Fibroblast of skin of back (primary cell): ENCODE data around the gene FNIP2.
"Not testable (repeated sequence)": the region's sequence is repeated elsewhere in the genome, so short reads cannot be mapped to it uniquely, and the experiment has no call there.

ENCODE experiments used
- DNase-seq: peaks from one replicate; pipeline ENCODE4 v3.0.0-alpha.2; 2013

FNIP2 gene

DNA sequence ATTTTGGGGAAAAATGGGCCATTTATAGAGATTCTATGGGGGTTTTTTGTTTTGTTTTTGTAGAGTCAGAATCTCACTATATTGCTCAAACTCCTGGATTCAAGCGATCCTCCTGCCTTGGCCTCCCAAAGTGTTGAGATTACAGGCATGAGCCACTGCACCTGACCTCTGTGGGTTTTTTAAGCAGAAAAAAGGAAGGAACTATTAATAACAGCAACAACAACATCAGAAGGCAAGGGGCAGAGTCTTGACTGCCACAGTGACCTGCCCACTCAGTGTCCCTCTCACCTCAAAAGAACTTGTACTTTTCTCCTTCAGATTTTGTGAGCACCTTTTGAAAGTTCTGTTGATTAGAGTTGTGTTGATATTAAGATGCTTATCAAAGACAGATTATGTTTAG lies 48.1 kb downstream of the FNIP2 start:
- DNase-seq = no peak

DNA sequence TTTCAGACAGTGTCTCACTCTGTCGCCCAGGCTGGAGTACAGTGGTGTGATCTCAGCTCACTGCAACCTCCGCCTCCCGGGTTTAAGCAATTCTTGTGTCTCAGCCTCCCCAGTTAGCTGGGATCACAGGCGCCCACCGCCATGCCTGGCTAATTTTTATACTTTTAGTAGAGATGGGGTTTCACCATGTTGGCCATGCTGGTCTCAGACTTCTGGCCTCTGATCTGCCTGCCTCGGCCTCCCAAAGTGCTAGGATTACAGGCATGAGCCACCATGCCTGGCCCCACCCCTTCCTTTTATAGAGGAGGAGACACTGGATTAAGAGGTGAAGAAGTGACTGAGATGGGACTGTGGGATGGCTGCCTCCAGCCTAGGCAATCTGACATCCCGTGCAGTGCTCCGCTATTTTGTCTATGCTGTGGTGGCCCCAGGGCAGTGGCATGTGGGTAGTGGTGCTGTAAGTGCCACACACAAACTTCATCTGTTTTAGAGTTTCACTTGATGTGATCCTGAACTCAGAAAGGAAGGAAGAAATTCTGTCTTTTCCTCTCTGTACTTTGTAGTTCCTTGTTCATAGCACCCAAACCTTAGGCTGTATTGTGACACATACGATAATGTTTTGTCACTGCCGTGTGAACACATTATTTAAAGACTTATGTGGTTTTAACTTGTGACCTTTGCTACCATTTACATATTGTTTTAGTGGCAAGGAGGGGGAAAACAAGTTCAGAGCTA lies 48.9 kb downstream of the FNIP2 start:
- DNase-seq = peak; percentile 40

DNA sequence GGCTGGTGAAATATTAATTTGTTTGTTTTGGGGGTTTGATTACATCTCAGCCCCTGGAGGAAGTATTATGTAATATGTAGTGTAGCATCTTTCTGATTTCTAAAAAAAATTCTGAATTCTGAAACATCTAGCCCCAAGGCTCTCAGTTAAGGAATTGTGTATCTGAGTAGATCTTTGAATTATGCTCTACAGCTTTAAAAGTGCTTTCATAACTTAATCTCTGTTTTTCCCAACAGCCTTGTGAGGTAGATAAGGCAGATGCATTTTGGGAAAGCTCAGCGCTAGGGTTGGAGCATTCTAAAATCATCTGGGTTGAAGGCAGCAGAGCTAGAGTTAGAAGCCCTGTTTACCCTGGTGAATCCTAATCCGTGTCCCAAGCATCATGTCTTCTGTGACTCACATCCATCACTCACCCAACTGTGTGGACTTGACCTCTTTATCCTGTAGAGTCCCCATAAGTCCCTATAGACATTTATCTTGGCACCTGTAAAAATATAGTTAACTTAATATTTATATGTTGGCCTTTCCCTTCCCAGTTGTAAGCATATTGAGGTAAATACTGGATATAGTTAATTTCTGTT lies 49.8 kb downstream of the FNIP2 start:
- DNase-seq = no peak

DNA sequence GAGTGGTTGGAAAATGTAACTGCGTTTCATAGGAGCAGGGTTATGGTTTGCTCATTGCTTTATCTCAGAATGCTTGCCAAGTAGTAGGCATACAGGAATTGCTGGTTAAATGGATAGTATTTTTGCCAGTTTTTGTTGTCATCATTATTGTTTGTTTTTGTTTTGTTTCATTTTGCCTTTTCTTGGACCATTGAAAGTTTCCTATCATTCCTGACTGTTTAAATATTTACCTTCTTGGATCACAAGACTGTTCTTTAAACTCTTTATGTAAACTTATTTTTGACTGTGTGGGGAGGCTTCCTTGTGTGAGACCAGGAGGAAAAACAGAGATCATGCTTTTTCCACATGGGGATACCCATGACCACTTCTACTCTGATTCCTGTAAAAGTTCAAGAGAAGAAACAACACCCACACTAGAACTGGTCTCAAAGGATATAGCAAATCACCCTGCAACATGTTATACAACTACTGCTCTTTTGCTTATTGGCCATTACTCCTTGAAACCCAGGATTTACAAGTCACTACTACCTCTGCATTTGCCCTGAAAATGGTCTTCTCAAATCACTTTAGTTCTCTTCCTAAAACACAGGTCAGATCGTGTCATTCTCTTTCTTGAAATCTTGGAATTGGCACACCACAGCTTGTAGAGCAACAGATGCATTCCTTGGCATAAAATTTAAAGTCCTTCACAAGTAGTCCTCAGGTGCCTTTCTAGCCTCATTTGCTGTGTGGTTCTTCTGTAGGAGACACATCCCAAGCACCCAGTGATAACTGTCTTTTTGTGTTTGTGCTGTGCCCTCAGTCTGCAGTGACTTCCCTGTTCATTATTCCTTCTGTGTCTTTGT lies 51.3 kb downstream of the FNIP2 start:
- DNase-seq = no peak

DNA sequence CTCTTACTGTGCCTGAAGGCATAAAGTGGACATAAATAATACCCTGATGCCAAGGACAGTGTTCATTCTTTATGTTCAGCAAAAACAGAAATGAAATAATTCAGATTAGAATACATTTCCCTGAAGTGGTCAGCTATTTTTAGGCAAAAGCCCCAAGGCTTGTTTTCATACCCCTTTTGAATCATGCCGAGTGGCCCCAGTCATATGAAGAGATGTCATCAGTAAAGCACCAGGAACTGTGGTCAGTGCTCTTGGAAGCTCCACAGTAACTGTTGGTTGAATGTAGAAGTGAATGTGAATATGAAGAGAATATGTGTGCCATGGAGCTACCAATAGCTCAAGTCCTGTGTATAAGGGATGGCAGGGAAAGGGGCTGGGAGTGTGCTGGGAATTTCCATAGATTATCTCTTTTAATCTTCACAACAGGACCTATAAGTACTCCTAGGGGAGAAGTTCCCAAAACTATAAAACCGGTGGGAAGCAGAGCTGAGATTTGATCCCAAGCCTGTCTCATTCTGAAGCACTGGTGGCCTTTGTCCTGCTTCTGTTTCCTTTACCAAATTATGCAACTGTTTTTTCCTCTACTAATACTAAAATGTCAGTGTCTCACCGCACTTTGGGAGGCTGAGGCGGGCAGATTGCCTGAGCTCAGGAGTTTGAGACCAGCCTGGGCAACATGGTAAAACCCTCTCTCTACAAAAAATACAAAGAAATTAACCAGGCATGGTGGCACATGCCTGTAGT lies 52.6 kb downstream of the FNIP2 start:
- peak; percentile 86 for DNase-seq

DNA sequence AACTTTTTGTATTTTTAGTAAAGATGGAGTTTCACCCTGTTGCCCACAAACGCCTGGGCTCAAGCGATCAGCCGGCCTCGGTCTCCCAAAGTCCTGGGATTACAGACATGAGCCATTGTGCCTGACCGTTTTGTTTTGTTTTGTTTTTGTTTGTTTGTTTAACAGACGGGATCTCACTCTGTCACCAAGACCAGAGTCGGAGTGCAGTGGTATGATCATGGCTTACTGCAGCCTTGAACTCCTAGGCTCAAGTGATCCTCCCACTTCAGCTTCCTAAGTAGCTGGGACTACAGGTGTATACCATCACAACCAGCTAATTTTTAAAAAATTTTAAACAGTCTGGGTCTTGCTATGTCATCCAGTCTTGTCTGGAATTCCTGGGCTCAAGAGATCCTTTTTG lies 53.5 kb downstream of the FNIP2 start:
- no peak for DNase-seq

DNA sequence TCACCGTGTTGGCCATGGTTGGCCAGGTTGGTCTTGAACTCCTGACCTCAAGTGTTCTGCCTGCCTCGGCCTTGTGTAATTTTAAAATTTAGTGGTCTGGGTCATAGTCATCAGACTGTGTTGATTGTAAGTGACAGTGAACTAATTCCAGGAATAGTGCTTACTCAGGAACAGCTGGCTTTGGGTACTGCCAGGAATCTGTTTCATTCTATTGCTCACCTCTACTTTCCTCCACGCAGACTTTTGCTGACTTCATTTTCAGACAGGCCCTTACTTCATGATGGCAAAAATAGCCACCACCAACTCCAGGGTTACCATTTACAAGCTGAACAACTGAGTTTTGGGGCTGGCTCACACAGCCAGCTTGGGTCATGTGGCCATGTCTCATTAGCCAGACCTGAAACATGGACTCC lies 54.6 kb downstream of the FNIP2 start:
- peak; percentile 18 for DNase-seq

DNA sequence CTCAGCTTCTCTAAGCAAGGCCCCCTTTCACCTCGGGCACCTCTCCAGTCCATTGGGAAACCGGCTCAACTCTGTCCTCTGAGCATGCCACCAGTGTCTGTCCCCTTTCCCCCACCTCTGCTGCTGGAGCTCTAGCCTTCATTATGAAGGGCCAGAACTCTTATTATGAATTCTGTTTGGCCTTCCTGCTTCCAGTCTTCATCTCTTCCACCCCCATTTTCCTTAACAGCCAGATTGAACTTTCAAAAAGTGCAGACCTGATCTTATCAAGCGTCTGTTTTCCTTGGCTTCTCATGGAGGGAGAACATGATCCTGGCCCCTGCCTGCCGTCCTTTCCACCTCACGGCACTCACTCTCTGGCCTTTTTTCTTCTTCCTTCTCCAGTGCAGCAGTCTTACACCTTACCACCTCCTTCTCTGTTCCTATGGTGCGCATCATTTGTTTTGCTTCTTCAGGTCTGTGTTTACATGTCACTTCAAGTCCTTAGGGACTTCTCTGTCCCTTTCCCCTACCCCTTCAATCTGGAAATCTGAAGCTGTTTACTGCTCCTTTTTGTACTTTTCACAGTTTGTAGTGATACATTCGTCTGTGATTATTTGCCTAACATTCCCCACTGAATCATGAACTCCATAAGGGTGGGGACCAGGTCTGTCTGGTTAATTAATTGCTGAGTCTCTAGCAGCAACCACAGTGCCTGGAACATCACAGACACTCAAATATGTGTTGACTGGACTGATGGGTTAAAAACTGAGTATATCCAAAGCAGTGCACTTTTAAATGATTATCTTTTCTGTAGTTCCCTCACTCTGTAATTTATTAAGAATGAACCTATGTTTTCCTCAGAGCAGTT lies 55.8 kb downstream of the FNIP2 start:
- peak; percentile 25 for DNase-seq

DNA sequence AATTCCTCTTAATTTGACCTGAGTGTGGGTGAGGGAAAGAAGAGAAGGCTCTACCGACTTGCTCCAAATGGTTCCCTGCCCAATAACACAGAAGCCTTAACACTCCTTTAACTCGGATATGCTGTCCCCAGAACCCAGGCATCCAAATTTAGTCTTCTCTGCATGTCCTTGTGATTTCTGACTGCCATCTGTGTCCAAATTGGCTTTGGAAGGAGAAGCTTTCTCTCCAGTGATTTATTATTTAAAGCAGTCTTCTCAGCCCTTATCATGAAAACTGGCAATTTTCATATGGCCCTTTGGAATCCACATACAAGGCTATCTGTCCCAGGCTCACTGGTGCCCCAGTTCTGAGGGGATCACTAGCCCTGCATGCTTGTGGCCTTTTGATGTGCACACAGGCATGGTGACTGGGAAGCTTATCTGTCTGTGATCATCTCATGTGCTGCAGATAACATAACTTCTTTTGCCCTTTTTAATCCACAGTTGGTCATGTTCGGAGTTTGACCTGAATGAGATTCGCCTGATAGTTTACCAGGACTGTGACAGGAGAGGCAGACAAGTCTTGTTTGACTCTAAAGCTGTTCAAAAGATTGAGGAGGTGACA lies 56.7 kb downstream of the FNIP2 start:
- no peak for DNase-seq

DNA sequence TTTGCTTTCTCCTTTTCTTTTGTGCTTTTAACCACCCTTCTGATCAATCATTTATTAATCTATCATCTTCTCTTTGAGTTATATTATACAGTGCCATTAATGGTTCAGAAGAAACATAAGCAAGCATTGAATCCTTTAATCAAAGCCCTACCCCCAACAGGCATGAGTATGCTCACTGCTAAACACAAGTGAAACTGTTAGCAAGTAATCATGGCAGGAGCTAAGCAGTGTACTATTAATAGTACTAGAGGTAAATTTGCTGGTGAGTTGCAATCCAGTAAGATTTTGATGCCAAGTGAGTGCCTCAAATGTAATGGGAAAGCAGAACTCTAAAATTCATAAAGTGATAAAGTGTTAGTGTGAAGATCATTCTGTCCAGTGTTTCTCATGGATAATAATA lies 57.2 kb downstream of the FNIP2 start:
- DNase-seq = no peak

DNA sequence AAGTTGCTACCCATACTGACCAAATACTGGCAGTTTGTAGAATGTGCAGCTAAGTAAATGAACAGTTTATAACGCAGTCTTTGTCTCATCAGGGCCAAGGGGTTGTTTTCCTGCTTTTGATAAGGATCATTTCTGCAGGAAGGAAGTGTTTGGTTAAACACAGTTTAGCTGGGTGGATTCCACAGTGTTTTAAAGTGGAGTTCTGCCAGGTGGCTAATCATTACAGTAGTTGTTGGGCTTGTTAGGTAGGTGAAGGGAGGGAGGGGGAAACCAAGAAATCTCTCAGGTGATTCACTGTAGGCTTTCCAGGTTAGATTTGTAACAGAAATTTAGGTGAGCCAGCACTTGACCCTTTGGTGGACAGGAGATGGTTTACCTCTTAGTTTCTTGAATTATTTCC lies 58.1 kb downstream of the FNIP2 start:
- DNase-seq = no peak

DNA sequence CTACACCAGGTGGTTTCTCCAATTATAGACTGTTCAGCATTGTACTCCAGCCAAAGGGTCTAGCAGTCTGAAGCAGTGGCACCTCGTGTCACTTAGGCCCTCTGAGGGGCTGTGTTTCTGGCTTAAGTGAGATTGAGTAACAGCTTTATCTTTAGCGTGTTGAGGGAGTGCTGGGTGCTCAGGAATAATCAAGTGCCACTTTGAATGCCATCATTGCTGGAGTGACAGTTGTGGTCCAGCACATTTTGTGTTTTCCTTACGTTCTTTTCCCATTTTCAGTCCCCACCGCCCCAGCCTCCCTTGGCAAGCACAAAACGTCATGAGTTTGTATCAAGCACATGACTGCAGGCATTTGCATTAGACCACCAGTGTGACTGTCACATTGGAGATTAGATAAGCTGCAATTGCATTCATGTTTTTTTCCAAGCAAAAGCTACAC lies 58.7 kb downstream of the FNIP2 start:
- no peak for DNase-seq

DNA sequence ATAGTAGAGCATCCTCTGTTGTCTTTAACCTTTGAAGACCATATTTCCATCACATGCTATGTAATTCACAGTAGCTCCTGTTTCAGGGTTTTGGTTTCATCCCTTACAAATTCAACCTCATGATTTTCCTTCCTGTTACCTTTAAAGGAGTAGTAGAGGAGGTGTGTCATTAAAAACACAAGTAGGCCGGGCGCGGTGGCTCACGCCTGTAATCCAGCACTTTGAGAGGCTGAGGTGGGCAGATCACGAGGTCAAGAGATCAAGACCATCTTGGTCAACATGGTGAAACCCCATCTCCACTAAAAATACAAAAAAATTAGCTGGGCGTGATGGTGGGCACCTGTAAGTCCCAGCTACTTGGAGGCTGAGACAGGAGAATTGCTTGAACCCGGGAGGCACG lies 59.3 kb downstream of the FNIP2 start:
- DNase-seq = not testable (repeated sequence)

DNA sequence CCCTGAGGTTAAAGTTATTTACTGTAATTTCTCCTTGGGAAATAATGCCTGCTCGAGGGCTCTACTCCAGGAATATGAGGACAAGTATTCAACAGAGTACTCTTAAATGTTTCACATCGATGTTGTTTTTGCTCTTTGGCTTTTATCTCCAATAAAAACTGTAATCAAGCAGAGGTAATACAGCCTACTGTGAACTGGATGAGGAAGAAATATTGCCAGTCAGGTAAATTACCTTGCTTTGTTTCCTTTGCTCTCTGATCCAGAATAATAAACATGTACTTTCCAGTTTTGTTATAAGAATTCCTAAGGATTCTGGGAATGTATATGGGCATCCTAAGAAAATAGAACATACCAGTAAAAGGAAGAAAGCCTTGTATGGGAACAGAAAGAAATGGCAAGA lies 60.4 kb downstream of the FNIP2 start:
- DNase-seq = no peak

DNA sequence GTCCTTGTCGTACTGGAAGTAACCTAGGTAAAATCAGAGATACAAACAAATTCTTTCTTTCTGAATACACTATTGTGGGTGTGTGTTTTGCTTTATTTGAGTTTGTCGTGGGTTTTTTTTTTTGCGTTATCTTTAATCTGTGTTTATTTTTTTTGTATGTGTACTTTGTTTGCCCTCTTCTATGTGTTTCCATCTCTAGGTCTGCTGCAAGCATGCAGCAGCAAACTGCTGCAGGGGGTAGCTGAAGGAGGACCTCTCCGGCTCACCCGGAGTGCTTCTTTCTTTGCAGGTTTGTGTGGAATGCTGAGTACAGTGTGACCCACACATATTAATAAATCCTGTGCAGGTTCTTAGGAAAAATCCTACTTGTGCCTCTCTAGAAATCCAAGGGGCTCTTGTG lies 64.8 kb downstream of the FNIP2 start:
- no peak for DNase-seq

DNA sequence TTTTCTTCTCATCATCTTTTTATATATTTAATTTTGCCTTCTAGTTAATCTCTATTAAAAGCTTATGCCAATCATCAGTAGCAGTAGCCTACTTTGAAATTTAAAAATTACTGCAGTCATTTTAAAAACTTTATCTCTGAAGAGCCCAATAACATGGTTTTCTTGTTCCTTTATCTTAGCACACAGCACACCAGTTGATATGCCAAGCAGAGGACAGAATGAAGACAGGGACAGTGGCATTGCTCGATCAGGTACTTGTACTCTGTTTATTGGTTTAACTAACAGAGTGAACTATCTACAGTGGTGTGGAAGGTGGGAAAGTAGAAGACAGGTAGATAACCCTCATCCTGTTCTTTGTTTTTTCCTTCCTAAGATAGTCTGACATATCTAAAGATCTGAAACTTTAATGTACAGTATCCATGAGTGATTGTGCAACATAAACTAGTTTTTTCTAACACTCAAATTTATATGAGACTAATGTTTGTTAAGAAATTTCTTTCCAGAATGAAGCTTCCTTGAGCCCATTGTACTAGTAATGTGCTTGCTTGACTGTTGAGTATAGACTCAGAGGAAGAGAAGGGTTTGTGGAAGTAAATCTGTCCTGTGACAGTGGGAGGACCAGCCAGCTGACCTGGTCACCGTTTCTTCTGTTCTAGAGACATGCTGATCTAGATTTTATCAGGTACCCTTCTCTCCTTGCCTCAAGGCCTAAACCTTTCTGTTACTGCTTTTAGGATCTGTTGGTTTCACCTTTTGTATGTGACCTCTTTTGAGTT lies 66.6 kb downstream of the FNIP2 start:
- DNase-seq = no peak

DNA sequence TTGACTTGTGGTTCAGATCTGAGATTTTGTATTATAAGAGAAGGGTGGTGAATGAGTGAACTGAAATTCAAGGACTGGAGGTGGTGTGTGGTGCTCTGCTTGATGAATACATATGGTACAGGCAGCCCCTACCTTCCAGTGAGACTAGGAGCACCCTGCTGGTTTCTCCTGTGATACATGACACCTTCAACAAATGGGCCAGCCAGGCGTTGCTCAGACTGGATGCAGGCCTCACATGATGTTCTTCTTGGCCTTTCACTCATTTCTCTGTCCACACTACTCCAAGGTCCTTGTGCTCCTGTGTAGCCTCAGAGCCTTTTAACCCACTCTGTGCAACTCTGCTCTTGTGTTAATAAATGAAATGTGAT lies 67.2 kb downstream of the FNIP2 start:
- DNase-seq = no peak

DNA sequence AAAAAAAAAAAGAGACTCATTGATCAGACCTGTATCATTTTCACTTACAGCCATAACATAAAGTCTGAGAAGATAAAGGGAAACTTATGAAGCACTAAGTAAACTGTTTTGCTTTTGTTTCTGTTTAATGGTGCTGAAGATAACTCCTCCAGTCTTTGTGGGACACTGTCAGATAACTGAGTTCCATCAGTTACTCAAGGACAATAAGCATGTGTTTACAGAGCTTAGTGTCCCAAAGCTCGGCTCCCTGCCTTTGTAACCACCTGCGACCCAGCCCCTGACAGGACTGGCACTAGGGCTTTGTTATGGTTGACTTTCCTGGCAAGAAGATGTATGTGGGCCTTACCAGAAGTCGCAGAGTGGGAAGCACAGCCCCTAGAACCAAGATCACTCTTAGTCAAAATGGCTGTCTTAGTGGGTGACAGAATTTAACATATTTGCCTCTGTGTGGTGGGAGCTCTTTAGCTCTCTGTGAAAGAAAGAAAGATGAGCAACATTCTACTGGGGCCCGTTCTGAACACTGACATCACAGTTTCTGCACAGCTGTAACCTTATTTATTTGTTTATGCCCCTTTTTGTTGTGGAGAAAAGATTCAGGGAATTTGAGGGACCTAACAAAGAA lies 68.1 kb downstream of the FNIP2 start:
- no peak for DNase-seq

DNA sequence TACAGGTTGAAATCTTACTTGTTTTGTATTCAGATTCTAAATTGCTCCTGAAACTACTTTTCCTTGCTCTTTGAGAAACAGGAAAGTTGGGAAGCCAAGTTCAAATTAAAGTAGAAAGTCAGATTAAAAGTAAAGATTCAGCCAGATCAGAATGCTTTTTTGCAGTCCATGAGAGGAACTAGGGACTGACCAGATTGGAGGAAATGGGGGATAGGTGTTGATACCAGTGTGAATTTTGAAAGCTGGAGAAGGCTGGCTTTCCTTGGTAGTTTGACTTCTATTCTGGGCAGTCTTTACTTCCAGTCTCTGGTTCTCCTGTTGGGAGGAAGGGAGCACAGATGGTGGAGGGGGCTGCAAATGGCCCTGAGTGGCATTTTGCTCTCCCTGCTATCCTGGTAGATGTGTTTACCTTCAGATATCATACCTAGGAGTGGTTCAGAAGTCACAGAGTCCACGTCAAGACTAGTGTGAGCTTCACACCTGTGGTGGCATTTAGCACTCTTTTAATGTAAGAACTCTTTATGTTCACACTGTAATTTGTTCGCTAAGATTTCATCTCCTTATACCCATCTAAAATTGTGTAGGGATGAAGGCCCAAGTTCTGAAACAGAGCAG lies 68.8 kb downstream of the FNIP2 start:
- no peak for DNase-seq

DNA sequence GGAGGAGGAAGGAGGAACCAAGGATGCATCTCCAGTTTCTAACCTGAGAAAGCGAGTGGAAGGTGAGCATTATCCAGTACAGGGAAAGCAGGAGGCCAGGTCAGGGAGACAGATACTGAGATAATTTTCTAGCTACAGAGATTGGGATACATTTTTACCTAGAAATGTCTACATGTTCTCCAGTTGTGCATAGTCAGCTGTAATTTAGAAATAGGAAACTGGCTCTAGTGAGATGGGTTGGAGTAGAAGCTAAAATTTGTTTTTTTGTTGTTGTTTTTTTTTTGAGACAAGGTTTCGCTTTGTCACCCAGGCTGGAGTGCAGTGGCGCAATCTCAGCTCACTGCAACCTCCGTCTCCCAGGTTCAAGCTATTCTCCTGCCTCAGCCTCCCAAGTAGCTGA lies 71.3 kb downstream of the FNIP2 start:
- no peak for DNase-seq
